HG03097 (cell line): ENCODE measurements around the gene HRC.
"Not testable (repeated sequence)": the region's sequence is repeated elsewhere in the genome, so short reads cannot be mapped to it uniquely, and the experiment has no call there.

Experiments used
- ATAC-seq: cut with Tn5 transposase; IDR thresholded peaks from one replicate; pipeline ENCODE4 v1.9.1; 2021; ENCODE audit not compliant: unreplicated experiment, low FRiP score

HRC gene, protein sequence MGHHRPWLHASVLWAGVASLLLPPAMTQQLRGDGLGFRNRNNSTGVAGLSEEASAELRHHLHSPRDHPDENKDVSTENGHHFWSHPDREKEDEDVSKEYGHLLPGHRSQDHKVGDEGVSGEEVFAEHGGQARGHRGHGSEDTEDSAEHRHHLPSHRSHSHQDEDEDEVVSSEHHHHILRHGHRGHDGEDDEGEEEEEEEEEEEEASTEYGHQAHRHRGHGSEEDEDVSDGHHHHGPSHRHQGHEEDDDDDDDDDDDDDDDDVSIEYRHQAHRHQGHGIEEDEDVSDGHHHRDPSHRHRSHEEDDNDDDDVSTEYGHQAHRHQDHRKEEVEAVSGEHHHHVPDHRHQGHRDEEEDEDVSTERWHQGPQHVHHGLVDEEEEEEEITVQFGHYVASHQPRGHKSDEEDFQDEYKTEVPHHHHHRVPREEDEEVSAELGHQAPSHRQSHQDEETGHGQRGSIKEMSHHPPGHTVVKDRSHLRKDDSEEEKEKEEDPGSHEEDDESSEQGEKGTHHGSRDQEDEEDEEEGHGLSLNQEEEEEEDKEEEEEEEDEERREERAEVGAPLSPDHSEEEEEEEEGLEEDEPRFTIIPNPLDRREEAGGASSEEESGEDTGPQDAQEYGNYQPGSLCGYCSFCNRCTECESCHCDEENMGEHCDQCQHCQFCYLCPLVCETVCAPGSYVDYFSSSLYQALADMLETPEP

GRCh38 chr19:49155005-49155819 lies at the start of gene HRC:
Gene HRC (minus strand): TSS chr19:49155396. CDS start chr19:49155237, 159 bp downstream.
- no peak for ATAC-seq

DNA sequence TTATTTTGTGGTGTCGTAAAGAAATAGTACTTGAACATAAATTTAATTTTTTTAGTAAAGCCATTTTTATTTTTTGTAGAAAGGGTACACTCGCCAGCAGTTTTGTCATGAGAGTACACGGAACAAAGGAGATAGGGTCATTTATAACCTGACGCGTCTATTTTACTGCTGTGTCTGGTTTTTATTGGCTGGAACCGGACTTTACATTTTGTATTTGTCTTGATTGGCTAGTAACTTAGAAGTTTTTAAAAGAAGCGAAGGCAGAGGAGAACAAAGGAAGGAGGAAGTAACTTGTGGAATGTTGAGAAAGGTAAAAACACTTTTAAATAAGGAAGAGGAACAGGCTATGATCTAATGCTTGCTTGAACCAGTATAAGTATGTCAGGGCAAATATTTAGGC lies 45.8 kb upstream of the HRC start:
- no peak for ATAC-seq

- ATAC-seq, result no peak
Measured at GRCh38 chr19:49200238-49200862, 45.2 kb upstream of the HRC start.

DNA sequence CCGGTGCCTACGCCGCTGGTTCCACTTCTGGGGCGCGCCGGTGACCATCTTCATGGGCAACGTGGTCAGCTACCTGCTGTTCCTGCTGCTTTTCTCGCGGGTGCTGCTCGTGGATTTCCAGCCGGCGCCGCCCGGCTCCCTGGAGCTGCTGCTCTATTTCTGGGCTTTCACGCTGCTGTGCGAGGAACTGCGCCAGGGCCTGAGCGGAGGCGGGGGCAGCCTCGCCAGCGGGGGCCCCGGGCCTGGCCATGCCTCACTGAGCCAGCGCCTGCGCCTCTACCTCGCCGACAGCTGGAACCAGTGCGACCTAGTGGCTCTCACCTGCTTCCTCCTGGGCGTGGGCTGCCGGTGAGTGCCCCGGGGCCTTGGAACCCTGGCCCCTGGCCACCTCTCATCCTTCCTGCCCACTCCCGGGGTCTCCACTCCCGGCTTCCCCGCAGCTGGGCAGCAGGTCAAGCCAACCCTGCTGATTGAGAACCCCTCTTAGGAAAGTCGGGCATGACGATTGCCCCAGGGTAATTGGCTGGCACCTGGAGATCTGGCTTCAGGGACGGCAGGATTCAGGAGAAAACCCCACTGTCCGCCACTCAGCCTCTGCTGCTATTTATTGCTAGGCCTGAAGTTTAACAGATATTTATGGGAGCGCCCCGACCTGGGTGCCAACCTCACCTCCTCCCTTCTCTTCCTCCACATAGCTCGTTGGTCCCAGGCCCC lies 41.5 kb upstream of the HRC start:
- ATAC-seq, result no peak

DNA sequence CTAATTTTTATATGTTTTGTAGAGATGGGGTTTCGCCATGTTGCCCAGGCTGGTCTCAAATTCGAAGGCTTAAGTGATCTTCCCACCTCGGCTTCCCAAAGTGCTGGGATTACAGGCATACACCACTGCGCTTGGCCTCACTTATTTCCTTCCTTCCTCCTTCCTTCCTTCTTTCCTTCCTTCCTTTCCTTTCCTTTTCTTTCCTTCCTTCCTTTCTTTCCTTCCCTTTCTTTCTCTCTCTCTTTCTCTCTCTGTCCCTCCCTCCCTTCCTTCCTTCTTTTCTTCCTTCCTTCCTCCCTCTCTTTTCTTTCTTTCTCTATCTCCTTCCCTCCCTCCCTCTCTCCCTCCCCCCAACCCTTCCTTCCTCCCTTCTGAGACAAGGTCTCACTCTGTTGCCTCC lies 39.2 kb upstream of the HRC start:
- no peak for ATAC-seq

DNA sequence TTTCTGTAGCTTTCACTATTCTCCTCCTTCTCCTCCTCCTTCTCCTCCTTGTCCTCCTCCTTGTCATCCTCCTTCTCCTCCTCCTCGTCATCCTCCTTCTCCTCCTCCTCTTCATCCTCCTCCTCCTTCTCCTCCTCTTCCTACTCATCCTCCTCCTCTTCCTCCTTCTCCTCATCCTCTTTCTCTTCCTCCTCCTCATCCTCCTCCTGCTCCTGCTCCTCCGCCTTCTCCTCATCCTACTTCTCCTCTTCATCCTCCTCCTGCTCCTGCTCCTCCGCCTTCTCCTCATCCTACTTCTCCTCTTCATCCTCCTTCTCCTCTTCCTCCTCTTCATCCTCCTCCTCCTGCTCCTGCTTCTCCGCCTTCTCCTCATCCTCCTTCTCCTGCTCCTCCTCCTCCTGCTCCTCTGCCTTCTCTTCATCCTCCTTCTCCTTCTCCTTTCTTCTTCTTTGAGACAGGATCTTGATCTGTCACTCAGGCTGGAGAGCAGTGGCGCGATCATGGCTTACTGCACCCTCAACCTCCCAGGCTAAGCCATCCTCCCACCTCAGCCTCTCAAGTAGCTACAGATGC lies 38.7 kb upstream of the HRC start:
- no peak for ATAC-seq

- no peak for ATAC-seq
Measured at GRCh38 chr19:49190781-49191180, 35.6 kb upstream of the HRC start.

- no peak for ATAC-seq
Measured at GRCh38 chr19:49189259-49189658, 34.1 kb upstream of the HRC start.

DNA sequence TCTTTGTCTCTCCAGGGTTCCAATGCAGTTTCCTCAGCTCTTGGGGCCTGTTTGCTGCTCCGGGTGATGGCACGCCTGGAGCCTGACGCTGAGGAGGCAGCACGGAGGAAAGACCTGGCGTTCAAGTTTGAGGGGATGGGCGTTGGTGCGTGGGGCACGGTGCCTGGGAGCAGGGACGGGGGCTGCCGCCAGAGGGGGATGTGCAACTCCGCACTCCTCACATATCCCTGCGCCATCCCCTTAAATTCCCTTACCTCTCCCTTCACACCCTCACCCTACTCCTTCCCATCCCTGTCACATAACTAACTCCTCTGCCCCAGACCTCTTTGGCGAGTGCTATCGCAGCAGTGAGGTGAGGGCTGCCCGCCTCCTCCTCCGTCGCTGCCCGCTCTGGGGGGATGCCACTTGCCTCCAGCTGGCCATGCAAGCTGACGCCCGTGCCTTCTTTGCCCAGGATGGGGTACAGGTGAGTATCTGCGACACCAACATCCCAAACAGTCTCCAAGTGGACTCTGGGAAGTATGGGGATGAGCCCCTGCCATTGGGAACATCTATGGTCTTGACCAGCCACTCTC lies 33.5 kb upstream of the HRC start:
- ATAC-seq, result no peak

DNA sequence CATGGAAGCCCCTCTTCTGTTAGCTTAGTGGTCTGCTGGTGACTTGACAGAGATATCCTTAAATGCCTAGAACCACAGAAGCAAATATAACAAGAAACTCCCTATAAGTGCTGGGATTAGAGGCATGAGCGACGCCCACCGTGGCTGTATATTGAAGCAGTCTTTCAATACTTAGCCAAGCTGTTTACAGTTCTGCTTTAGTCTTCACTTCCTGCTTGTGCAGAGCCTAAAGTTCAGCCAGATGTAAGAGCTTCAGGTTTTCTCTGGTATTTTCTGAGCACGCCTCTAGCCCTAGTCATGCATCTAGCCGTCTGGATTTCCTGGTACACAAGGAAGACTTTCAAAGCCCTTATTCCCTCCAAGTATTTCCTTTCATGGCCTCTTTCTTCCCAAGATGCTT lies 30.9 kb upstream of the HRC start:
- no peak for ATAC-seq

DNA sequence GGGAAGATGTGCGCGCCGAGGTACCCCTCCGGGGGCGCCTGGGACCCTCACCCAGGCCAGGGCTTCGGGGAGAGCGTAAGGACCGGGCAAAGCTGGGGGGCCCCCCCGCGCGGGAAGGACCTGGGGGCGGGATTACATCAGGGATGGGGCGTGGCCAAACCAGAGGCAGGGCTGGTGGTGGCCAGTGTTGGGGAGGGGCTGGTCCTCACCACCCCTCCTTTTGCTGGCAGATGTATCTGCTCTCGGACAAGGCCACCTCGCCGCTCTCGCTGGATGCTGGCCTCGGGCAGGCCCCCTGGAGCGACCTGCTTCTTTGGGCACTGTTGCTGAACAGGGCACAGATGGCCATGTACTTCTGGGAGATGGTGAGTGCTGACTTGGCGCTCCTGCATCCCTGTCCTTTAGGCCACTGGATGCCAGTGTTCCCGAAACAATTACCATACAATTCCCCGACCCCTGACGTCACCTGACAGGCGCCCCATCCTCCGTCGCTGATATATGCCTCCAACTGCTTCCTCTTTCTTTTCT lies 27.7 kb upstream of the HRC start:
- ATAC-seq, result no peak

GRCh38 chr19:49182010-49182847 lies 27.0 kb upstream of the HRC start:
- not testable (repeated sequence) for ATAC-seq

DNA sequence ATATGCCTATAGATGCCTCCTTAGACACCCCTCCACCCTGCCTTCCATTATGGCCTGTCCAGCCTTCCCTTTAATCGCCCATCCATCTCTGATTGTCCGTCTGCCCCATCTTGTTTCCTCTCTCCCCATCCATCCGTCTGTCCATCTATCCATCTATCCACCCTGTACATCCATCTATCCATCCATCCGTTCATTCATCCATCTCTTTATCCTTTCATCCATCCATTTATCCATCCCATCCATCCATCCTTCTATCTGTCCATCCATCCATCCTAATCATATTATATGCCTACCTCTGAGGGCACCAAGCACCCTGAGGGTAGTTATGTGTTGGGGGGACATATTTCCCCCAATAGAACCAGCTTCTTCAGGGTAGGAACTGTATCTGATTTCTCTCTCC lies 25.5 kb upstream of the HRC start:
- ATAC-seq, result no peak

- ATAC-seq, result no peak
Measured at GRCh38 chr19:49173198-49173597, 18.0 kb upstream of the HRC start.

- no peak for ATAC-seq
Measured at GRCh38 chr19:49168421-49168820, 13.2 kb upstream of the HRC start.

- no peak for ATAC-seq
Measured at GRCh38 chr19:49167857-49168409, 12.7 kb upstream of the HRC start.

- ATAC-seq, result no peak
Measured at GRCh38 chr19:49165865-49166301, 10.7 kb upstream of the HRC start.
